Hepatocyte (in vitro differentiated cells): ENCODE results near the gene TSPAN16. TPM values are rescaled to one million over a fixed set of nuclear protein-coding genes. Genes with fewer than 3 reads are reported as not detected.

ENCODE experiments used
- DNase-seq: peaks from one replicate; pipeline ENCODE4 v3.0.0-alpha.2; 2016; ENCODE audit warnings: low spot score
- H2AFZ ChIP-seq: fragments of 200-600 bp; sonication (generic); 2 replicates; pipeline ENCODE4 v1.6.0; 2016; ENCODE audit warnings: antibody characterized with exemption, mild to moderate bottlenecking
- H3K27ac ChIP-seq: fragments of 200-600 bp; sonication (generic); 2 replicates; pipeline ENCODE4 v1.5.1; 2016; ENCODE audit warnings: mild to moderate bottlenecking
- H3K27me3 ChIP-seq: fragments of 200-600 bp; sonication (generic); 2 replicates; pipeline ENCODE4 v1.6.1; 2016
- H3K36me3 ChIP-seq: fragments of 200-600 bp; sonication (generic); replicated peaks from 2 replicates; pipeline ENCODE4 v1.5.1; 2016; ENCODE audit warnings: low read depth; ENCODE audit not compliant: insufficient read depth
- H3K4me1 ChIP-seq: fragments of 200-600 bp; sonication (generic); 2 replicates; pipeline ENCODE4 v1.5.1; 2016; ENCODE audit warnings: mild to moderate bottlenecking, moderate library complexity; ENCODE audit not compliant: insufficient read depth
- H3K4me2 ChIP-seq: fragments of 200-600 bp; sonication (generic); 2 replicates; pipeline ENCODE4 v1.6.0; 2016
- H3K4me3 ChIP-seq: fragments of 200-600 bp; sonication (generic); 2 replicates; pipeline ENCODE4 v1.5.1; 2016; ENCODE audit warnings: mild to moderate bottlenecking
- H3K79me2 ChIP-seq: fragments of 200-600 bp; sonication (generic); 2 replicates; pipeline ENCODE4 v1.6.0; 2017; ENCODE audit warnings: mild to moderate bottlenecking
- H3K9me2 ChIP-seq: fragments of 200-600 bp; sonication (generic); replicated peaks from 2 replicates; pipeline ENCODE4 v1.6.0; 2017; ENCODE audit warnings: mild to moderate bottlenecking; ENCODE audit not compliant: insufficient read depth
- H3K9me3 ChIP-seq: fragments of 200-600 bp; sonication (generic); 2 replicates; pipeline ENCODE4 v1.5.1; 2016; ENCODE audit warnings: low read depth, mild to moderate bottlenecking
- H4K20me1 ChIP-seq: fragments of 200-600 bp; sonication (generic); 2 replicates; pipeline ENCODE4 v1.6.0; 2016; ENCODE audit warnings: mild to moderate bottlenecking; ENCODE audit not compliant: insufficient read depth, poor library complexity, severe bottlenecking
- EZH2 ChIP-seq: fragments of 200-600 bp; sonication (generic); IDR thresholded peaks from 2 replicates; pipeline ENCODE4 v1.6.1; 2016; ENCODE audit warnings: antibody characterized with exemption, mild to moderate bottlenecking, borderline replicate concordance
- EZH2phosphoT487 ChIP-seq: fragments of 200-600 bp; sonication (generic); IDR thresholded peaks from one replicate; pipeline ENCODE4 v1.6.1; 2018; ENCODE audit warnings: antibody characterized with exemption, mild to moderate bottlenecking, low read depth, moderate library complexity; ENCODE audit not compliant: unreplicated experiment, severe bottlenecking
- WGBS: methylation state at CpG from one replicate; pipeline ENCODE4 v1.1.6; 2016; ENCODE audit warnings: low lambda C conversion rate; ENCODE audit errors: missing lambda C conversion rate; 5-methylcytosine and 5-hydroxymethylcytosine counted together
- polyA plus RNA-seq: library from polyadenylated mRNA; unstranded; fragments of >200 nt; fragmentation: Nextera tagmentation; extraction: Ambion mirVana; gene quantifications from 2 replicates; pipeline ENCODE4 v1.2.1, GENCODE V29; 2016
- total RNA-seq: library from RNA; depleted of rRNA; stranded (reverse); fragments of >200 nt; gene quantifications from 2 replicates; pipeline ENCODE4 v1.2.3, GENCODE V29; 2014
- TF ChIP-seq, protein P1 (sequence below): fragments of 200-600 bp; sonication (generic); IDR thresholded peaks from 2 replicates; pipeline ENCODE4 v1.5.1; 2016; ENCODE audit warnings: antibody characterized with exemption, mild to moderate bottlenecking; ENCODE audit not compliant: poor library complexity

Gene TSPAN16
- total and polyA plus RNA-seq, 2 experiments from 2014 or later = not detected

- H2AFZ ChIP-seq = peak overlapping the region; percentile 62
- H3K9me3 ChIP-seq = no peaks in the 10 kb centered on the region
- H3K4me2 ChIP-seq = peak overlapping the region; percentile 75
- no peaks in the 10 kb centered on the region for H3K79me2 ChIP-seq
- H3K9me2 ChIP-seq = no peaks in the 10 kb centered on the region
- no peaks in the 10 kb centered on the region for H4K20me1 ChIP-seq
- no peaks in the 10 kb centered on the region for H3K4me1 ChIP-seq
- TF ChIP-seq EZH2phosphoT487 = no peak
- TF ChIP-seq, protein P1, sequence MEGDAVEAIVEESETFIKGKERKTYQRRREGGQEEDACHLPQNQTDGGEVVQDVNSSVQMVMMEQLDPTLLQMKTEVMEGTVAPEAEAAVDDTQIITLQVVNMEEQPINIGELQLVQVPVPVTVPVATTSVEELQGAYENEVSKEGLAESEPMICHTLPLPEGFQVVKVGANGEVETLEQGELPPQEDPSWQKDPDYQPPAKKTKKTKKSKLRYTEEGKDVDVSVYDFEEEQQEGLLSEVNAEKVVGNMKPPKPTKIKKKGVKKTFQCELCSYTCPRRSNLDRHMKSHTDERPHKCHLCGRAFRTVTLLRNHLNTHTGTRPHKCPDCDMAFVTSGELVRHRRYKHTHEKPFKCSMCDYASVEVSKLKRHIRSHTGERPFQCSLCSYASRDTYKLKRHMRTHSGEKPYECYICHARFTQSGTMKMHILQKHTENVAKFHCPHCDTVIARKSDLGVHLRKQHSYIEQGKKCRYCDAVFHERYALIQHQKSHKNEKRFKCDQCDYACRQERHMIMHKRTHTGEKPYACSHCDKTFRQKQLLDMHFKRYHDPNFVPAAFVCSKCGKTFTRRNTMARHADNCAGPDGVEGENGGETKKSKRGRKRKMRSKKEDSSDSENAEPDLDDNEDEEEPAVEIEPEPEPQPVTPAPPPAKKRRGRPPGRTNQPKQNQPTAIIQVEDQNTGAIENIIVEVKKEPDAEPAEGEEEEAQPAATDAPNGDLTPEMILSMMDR = peak; percentile 99
- H3K27ac ChIP-seq = peak overlapping the region; percentile 39
- no peaks in the 10 kb centered on the region for H3K27me3 ChIP-seq
- no peaks in the 10 kb centered on the region for H3K36me3 ChIP-seq
- 17% methylated on average over 35 of the region's 41 CpGs for WGBS
- H3K4me3 ChIP-seq = no peak overlapping the region
- DNase-seq = peak; percentile 95
Observed at GRCh38 chr19:11293433-11294389, 2.2 kb upstream of the TSPAN16 start.

GRCh38 chr19:11295180-11295579 lies 780 bp upstream of the TSPAN16 start:
- Histone ChIP-seq H3K27ac (no peak overlapping the region), H3K79me2 (no peaks in the 10 kb centered on the region), H4K20me1 (no peaks in the 10 kb centered on the region), H3K9me2 (no peaks in the 10 kb centered on the region), H3K4me1 (no peaks in the 10 kb centered on the region), H2AFZ (no peak overlapping the region), H3K36me3 (no peaks in the 10 kb centered on the region), H3K9me3 (no peaks in the 10 kb centered on the region), H3K27me3 (no peaks in the 10 kb centered on the region), H3K4me3 (no peak overlapping the region), H3K4me2 (no peak overlapping the region)
- DNase-seq = no peak
- no peak for TF ChIP-seq EZH2phosphoT487
- TF ChIP-seq, protein P1 = no peak
- TF ChIP-seq EZH2 = no peak
- 96% methylated on average over 4 of the region's 4 CpGs for WGBS

DNA sequence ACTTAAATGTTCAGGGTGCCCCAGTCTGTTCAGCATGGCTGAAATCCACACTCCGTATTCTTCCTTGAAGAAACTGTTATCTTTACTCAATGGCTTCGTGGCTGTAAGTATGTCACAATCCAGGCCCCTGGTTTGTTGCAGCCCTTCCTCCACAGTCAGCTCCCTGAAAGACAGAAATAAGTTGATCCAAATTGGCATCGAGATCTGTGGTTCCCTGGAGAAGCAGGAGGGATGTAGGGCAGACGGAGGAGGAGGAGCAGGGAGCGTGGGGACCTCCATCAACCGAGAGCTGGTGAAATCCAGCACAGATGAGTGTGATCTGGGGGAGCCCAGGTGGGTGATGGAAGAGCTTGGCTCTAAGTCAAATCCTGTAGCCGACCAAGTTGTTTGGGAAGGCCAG lies 304 bp downstream of the TSPAN16 start:
- no peak for DNase-seq
- Histone ChIP-seq H3K4me2 (no peak overlapping the region), H3K4me3 (no peak overlapping the region), H3K79me2 (no peaks in the 10 kb centered on the region), H3K27me3 (no peaks in the 10 kb centered on the region), H3K27ac (peak overlapping the region; percentile 3), H3K4me1 (no peaks in the 10 kb centered on the region), H4K20me1 (no peaks in the 10 kb centered on the region), H2AFZ (no peak overlapping the region), H3K9me2 (no peaks in the 10 kb centered on the region), H3K36me3 (no peaks in the 10 kb centered on the region), H3K9me3 (no peaks in the 10 kb centered on the region)
- WGBS = 67% methylated on average over 7 of the region's 7 CpGs
- TF ChIP-seq EZH2 (no peak), EZH2phosphoT487 (no peak)
- TF ChIP-seq, protein P1 = no peak
